ACC112 (cell line): ENCODE measurements around the gene KIF15.
A peak's percentile ranks its signal among the peaks of the same experiment; 100 is the strongest.

Experiments
- H2AFZ ChIP-seq: fragments of 200-600 bp; sonication (generic); one replicate; pipeline ENCODE4 v1.6.0; 2017; ENCODE audit warnings: antibody characterized with exemption, low read length; ENCODE audit not compliant: unreplicated experiment
- H3K27ac ChIP-seq: fragments of 200-600 bp; sonication (generic); 2 replicates; pipeline ENCODE4 v1.5.1; 2014; ENCODE audit warnings: low read depth, mild to moderate bottlenecking, antibody characterized with exemption, low read length, moderate library complexity
- H3K27me3 ChIP-seq: fragments of 200-600 bp; sonication (generic); 2 replicates; pipeline ENCODE4 v1.6.1; 2014; ENCODE audit warnings: mild to moderate bottlenecking, antibody characterized with exemption, low read length, moderate library complexity, mixed read lengths; ENCODE audit not compliant: insufficient read depth
- H3K36me3 ChIP-seq: fragments of 200-600 bp; sonication (generic); 2 replicates; pipeline ENCODE4 v1.6.1; 2016; ENCODE audit warnings: mild to moderate bottlenecking, antibody characterized with exemption, low read length, moderate library complexity, mixed read lengths; ENCODE audit not compliant: insufficient read depth
- H3K4me1 ChIP-seq: fragments of 200-600 bp; sonication (generic); one replicate; pipeline ENCODE4 v1.6.1; 2016; ENCODE audit warnings: low read length, mixed read lengths; ENCODE audit not compliant: insufficient read depth, unreplicated experiment, control insufficient read depth
- H3K4me3 ChIP-seq: fragments of 200-600 bp; sonication (generic); 2 replicates; pipeline ENCODE4 v1.5.1; 2014; ENCODE audit warnings: mild to moderate bottlenecking, low read depth, low read length
- H3K79me2 ChIP-seq: fragments of 200-600 bp; sonication (generic); one replicate; pipeline ENCODE4 v1.6.0; 2016; ENCODE audit warnings: low read length; ENCODE audit not compliant: control insufficient read depth, unreplicated experiment, insufficient read depth

Gene KIF15

GRCh38 chr3:44761424-44762169, at the start of gene KIF15, which contains the start of gene KIAA1143:
Gene KIF15, plus strand, starts transcription at chr3:44761794. Its CDS starts 72 bp downstream, at chr3:44761866.
Gene KIAA1143, minus strand, starts transcription at chr3:44761619. Its CDS starts 17 bp downstream, at chr3:44761602.
- H3K27ac ChIP-seq: peak within 1 kb of the TSS; percentile 63
- H3K4me1 ChIP-seq: peaks cover 5% of the 10 kb centered on the region
- H3K4me3 ChIP-seq: peak within 1 kb of the TSS; percentile 80
- no peaks in the 10 kb centered on the region for H3K27me3 ChIP-seq
- peaks cover 73% of the 10 kb centered on the region for H3K79me2 ChIP-seq
- peak within 1 kb of the TSS; percentile 90 for H2AFZ ChIP-seq
- H3K36me3 ChIP-seq: peaks cover 51% of the 10 kb centered on the region

GRCh38 chr3:44712455-44713075, 49.0 kb upstream of the KIF15 start, which contains the start of gene ZNF502:
Gene ZNF502, plus strand, starts transcription at chr3:44712660. Its CDS starts 7,602 bp downstream, at chr3:44720262.
- H3K79me2 ChIP-seq: peaks cover 2% of the 10 kb centered on the region
- H3K27me3 ChIP-seq: no peaks in the 10 kb centered on the region; the same call in 1 of the 2 replicates
- peak within 1 kb of the TSS; percentile 100 for H2AFZ ChIP-seq
- peak within 1 kb of the TSS; percentile 38; the same call in 1 of the 2 replicates for H3K27ac ChIP-seq
- no peaks in the 10 kb centered on the region for H3K4me1 ChIP-seq
- peaks cover 32% of the 10 kb centered on the region for H3K36me3 ChIP-seq
- H3K4me3 ChIP-seq: peak within 1 kb of the TSS; percentile 93

GRCh38 chr3:44721231-44722102, 40.1 kb upstream of the KIF15 start:
- Histone ChIP-seq H3K27me3 (no peaks in the 10 kb centered on the region), H3K36me3 (peaks cover 65% of the 10 kb centered on the region), H3K4me1 (no peaks in the 10 kb centered on the region), H3K27ac (no peak overlapping the region), H2AFZ (no peak overlapping the region), H3K4me3 (no peak overlapping the region), H3K79me2 (no peaks in the 10 kb centered on the region)

- Histone ChIP-seq H3K27ac (no peak overlapping the region), H3K4me1 (no peaks in the 10 kb centered on the region), H2AFZ (no peak overlapping the region), H3K27me3 (no peaks in the 10 kb centered on the region), H3K4me3 (no peak overlapping the region), H3K36me3 (peaks cover 59% of the 10 kb centered on the region), H3K79me2 (no peaks in the 10 kb centered on the region)
These were observed 39.5 kb upstream of the KIF15 start for GRCh38 chr3:44722103-44722401.

- peak within 1 kb of the TSS; percentile 92 for H2AFZ ChIP-seq
- no peaks in the 10 kb centered on the region for H3K27me3 ChIP-seq
- peak within 1 kb of the TSS; percentile 5; the same call in 1 of the 2 replicates for H3K27ac ChIP-seq
- H3K79me2 ChIP-seq: no peaks in the 10 kb centered on the region
- no peaks in the 10 kb centered on the region for H3K4me1 ChIP-seq
- H3K36me3 ChIP-seq: peaks cover 47% of the 10 kb centered on the region
- H3K4me3 ChIP-seq: peak within 1 kb of the TSS; percentile 78
These were observed 32.1 kb upstream of the KIF15 start, which contains the start of gene ZNF501 for GRCh38 chr3:44729384-44729910. Gene ZNF501, plus strand, starts transcription at chr3:44729635. Its CDS starts 4,787 bp downstream, at chr3:44734422.

- Histone ChIP-seq H3K4me3 (no peak overlapping the region), H2AFZ (no peak overlapping the region), H3K27me3 (no peaks in the 10 kb centered on the region), H3K4me1 (no peaks in the 10 kb centered on the region), H3K79me2 (no peaks in the 10 kb centered on the region), H3K36me3 (peaks cover 66% of the 10 kb centered on the region), H3K27ac (no peak overlapping the region)
These were observed 26.9 kb upstream of the KIF15 start for GRCh38 chr3:44734646-44735168.

GRCh38 chr3:44761101-44761423, 532 bp upstream of the KIF15 start:
- H3K79me2 ChIP-seq: peaks cover 68% of the 10 kb centered on the region
- H3K36me3 ChIP-seq: peaks cover 52% of the 10 kb centered on the region
- H3K27ac ChIP-seq: peak overlapping the region; percentile 63
- peaks cover 5% of the 10 kb centered on the region for H3K4me1 ChIP-seq
- H2AFZ ChIP-seq: peak overlapping the region; percentile 90
- peak overlapping the region; percentile 80 for H3K4me3 ChIP-seq
- H3K27me3 ChIP-seq: no peaks in the 10 kb centered on the region

GRCh38 chr3:44762170-44762677, 630 bp downstream of the KIF15 start:
- H3K36me3 ChIP-seq: peaks cover 45% of the 10 kb centered on the region
- peaks cover 5% of the 10 kb centered on the region for H3K4me1 ChIP-seq
- H3K27ac ChIP-seq: peak overlapping the region; percentile 59
- H3K4me3 ChIP-seq: peak overlapping the region; percentile 80
- H3K27me3 ChIP-seq: no peaks in the 10 kb centered on the region
- peak overlapping the region; percentile 52 for H2AFZ ChIP-seq
- H3K79me2 ChIP-seq: peaks cover 73% of the 10 kb centered on the region

- peak overlapping the region; percentile 52 for H2AFZ ChIP-seq
- H3K36me3 ChIP-seq: peaks cover 44% of the 10 kb centered on the region
- peaks cover 73% of the 10 kb centered on the region for H3K79me2 ChIP-seq
- H3K27ac ChIP-seq: peak overlapping the region; percentile 59
- H3K4me1 ChIP-seq: peaks cover 5% of the 10 kb centered on the region
- H3K27me3 ChIP-seq: no peaks in the 10 kb centered on the region
- peak overlapping the region; percentile 80 for H3K4me3 ChIP-seq
These were observed 1.1 kb downstream of the KIF15 start for GRCh38 chr3:44762690-44763089.

GRCh38 chr3:44764248-44764647, 2.7 kb downstream of the KIF15 start:
- no peak overlapping the region for H2AFZ ChIP-seq
- H3K4me3 ChIP-seq: no peak overlapping the region
- H3K27me3 ChIP-seq: no peaks in the 10 kb centered on the region
- peaks cover 38% of the 10 kb centered on the region for H3K36me3 ChIP-seq
- H3K4me1 ChIP-seq: peaks cover 5% of the 10 kb centered on the region
- peaks cover 66% of the 10 kb centered on the region for H3K79me2 ChIP-seq
- H3K27ac ChIP-seq: no peak overlapping the region
